ENCODE results near the gene POPDC2.

Gene POPDC2

GRCh38 chr3:119639494-119640350 lies 20.7 kb downstream of the POPDC2 start:
- peak; percentile 42 for DNase-seq (ENCODE audit: low read depth)

GRCh38 chr3:119637679-119638477 lies 22.5 kb downstream of the POPDC2 start:
- DNase-seq (ENCODE audit: low read depth): peak; percentile 96

GRCh38 chr3:119636891-119637611 lies 23.3 kb downstream of the POPDC2 start:
- no peak for DNase-seq (ENCODE audit: low read depth)

- DNase-seq (ENCODE audit: low read depth): peak; percentile 46
Observed at GRCh38 chr3:119636249-119636648, 24.1 kb downstream of the POPDC2 start.

GRCh38 chr3:119635719-119636118 lies 24.7 kb downstream of the POPDC2 start:
- DNase-seq (ENCODE audit: low read depth): no peak

- no peak for DNase-seq (ENCODE audit: low read depth)
Observed at GRCh38 chr3:119632829-119633228, 27.6 kb downstream of the POPDC2 start.

- no peak for DNase-seq (ENCODE audit: low read depth)
Observed at GRCh38 chr3:119632216-119632615, 28.2 kb downstream of the POPDC2 start.

GRCh38 chr3:119631516-119631915 lies 28.9 kb downstream of the POPDC2 start:
- peak; percentile 16 for DNase-seq (ENCODE audit: low read depth)

GRCh38 chr3:119630880-119631329 lies 29.5 kb downstream of the POPDC2 start:
- DNase-seq (ENCODE audit: low read depth): no peak

- DNase-seq (ENCODE audit: low read depth): peak; percentile 68
Observed at GRCh38 chr3:119630128-119630879, 30.1 kb downstream of the POPDC2 start.

GRCh38 chr3:119628816-119629445 lies 31.5 kb downstream of the POPDC2 start:
- peak; percentile 86 for DNase-seq (ENCODE audit: low read depth)

- DNase-seq (ENCODE audit: low read depth): no peak
Observed at GRCh38 chr3:119628390-119628789, 32.0 kb downstream of the POPDC2 start.

GRCh38 chr3:119627461-119627860 lies 32.9 kb downstream of the POPDC2 start:
- DNase-seq (ENCODE audit: low read depth): no peak

GRCh38 chr3:119626196-119626595 lies 34.2 kb downstream of the POPDC2 start:
- DNase-seq (ENCODE audit: low read depth): no peak

GRCh38 chr3:119625451-119626153 lies 34.8 kb downstream of the POPDC2 start:
- DNase-seq (ENCODE audit: low read depth): peak; percentile 30

GRCh38 chr3:119624002-119624720 lies 36.2 kb downstream of the POPDC2 start:
- DNase-seq (ENCODE audit: low read depth): no peak

GRCh38 chr3:119620899-119621298 lies 39.5 kb downstream of the POPDC2 start:
- DNase-seq (ENCODE audit: low read depth): no peak

GRCh38 chr3:119619094-119619493 lies 41.3 kb downstream of the POPDC2 start:
- no peak for DNase-seq (ENCODE audit: low read depth)

GRCh38 chr3:119616056-119616455 lies 44.3 kb downstream of the POPDC2 start:
- no peak for DNase-seq (ENCODE audit: low read depth)

GRCh38 chr3:119613872-119614271 lies 46.5 kb downstream of the POPDC2 start:
- no peak for DNase-seq (ENCODE audit: low read depth)

Data from EH (cell line).